AG09319 (cell line): Measurements from ENCODE around the gene CLTCL1.

Source experiments
- DNase-seq: peaks from one replicate; pipeline ENCODE4 v3.0.0-alpha.2; 2010; ENCODE audit warnings: low read depth; ENCODE audit errors: extremely low read depth
- TF ChIP-seq, protein P1 (sequence below): IDR thresholded peaks from 2 replicates; pipeline ENCODE4 v1.5.1; 2011; ENCODE audit warnings: low read depth, mild to moderate bottlenecking, inconsistent platforms, low read length, moderate library complexity

Gene CLTCL1

DNA sequence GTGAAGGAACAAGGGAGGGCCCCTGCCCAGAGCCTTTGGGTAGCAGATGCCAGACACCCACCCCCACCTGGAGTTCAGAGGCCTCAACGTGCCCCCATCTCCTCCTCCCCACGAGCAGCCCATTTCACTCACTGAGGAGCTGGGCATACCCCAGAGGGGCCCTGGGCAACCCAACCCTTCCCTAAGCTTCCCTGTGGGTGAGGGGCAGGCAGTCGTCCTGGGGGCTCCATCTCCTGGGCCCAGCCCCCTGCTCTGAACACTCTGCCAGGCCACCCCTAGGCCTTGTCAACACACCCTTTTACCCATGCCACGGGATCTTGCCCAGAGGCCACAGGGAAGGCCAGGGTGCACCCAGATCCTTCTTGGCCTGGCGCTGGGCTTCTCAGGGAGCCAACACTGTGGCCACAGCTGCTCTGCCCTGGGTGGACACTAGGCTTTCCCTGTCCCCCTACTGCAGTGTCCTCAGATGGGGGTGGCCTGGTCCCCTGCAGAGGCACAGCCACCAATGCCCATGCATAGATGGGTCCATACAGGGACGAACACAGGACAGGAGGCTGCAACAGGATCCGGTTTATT is 116.4 kb downstream of the CLTCL1 start:
- TF ChIP-seq, protein P1, sequence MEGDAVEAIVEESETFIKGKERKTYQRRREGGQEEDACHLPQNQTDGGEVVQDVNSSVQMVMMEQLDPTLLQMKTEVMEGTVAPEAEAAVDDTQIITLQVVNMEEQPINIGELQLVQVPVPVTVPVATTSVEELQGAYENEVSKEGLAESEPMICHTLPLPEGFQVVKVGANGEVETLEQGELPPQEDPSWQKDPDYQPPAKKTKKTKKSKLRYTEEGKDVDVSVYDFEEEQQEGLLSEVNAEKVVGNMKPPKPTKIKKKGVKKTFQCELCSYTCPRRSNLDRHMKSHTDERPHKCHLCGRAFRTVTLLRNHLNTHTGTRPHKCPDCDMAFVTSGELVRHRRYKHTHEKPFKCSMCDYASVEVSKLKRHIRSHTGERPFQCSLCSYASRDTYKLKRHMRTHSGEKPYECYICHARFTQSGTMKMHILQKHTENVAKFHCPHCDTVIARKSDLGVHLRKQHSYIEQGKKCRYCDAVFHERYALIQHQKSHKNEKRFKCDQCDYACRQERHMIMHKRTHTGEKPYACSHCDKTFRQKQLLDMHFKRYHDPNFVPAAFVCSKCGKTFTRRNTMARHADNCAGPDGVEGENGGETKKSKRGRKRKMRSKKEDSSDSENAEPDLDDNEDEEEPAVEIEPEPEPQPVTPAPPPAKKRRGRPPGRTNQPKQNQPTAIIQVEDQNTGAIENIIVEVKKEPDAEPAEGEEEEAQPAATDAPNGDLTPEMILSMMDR: no peak
- DNase-seq: no peak

DNA sequence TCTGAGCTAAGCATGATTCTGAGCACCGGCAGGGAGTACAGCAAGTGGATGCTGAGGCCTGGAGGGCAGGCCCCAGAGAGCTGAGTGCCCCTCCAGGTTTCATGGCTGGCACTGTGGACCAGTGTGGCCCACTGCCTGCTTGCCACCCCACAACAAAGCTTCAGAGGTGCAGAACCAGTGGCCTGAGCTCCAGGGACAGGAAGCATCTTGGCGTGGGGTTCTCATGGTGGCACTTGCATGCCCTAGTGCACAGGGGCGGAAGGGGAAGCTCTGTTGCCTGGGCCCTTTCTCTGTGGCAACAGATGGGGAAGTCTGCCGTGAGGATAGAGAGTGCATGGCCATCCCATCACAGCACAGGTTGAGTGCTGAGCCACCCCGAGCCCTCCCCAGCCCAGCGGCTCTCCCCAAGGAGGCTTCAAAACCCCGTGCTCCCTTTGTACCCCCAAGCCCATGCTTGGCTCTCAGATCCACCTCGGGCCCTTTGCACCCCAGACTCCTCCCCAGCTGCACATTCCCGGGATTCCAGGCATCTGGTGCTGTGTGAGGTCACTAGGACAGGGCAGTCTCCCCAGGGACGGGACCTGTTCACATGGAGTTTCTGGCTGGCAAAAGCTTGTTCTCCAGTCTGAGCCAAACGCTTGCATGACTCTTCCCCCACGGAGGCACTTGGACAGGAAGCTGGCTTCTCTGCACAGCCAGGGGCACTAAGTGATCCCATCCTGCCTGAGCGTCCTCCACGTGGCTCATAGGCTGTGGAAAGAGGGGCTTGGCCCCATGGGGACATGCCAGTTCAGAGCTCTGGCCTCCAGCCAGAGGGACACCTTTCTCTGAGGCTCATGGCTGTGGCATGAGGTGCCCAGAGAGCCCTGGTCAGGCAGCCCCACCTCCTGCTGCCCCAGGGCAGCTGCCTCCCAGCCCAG is 117.2 kb downstream of the CLTCL1 start:
- TF ChIP-seq, protein P1: no peak
- DNase-seq: no peak

DNA sequence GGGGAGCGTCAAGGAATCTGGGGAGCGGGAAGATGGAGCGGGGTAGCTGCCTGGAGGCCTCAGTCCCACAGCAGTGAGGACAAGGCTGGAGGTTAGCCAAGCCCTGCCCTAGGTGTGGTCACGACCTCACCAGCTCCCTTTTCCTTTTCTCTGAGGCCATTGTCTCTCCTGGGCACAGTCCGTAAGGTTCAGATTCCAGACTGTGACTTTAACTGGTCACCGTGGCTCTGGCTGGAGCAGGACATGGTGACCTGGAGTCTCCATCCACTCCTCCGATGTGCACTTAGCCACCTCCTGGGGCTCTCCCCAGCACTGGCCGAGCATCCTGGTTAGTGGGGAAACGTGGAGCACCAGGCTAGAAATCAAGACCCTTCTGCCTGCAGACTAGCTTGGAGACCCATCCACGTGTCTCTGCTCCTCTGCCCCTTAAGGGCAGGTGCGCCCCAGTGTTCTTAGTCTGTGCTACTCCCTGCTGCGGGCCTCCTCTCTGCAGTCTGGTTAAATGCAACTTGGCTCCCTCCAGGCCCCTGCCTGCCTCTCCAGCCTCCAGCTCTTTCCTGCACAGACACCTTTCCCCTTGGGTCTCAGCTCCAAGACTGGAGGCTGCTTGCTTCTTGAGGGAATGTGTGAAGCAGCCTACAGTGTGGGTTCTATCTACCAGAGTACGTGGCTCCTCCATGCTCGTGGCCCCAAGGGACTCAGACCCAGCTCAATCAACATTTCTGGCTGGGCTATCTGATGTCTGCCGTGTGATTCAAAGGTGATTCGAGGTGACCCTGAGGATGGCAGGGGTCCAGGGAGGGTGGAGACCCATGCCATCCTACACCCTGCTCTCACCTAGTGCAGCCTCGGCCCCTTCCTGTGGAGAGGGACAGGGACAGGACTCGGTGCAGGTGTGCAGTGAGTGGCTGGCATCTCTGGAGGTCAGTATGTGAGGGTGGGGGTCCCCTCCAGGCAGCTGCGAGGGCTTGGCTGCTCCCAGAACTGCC is 118.2 kb downstream of the CLTCL1 start:
- TF ChIP-seq, protein P1: no peak

DNA sequence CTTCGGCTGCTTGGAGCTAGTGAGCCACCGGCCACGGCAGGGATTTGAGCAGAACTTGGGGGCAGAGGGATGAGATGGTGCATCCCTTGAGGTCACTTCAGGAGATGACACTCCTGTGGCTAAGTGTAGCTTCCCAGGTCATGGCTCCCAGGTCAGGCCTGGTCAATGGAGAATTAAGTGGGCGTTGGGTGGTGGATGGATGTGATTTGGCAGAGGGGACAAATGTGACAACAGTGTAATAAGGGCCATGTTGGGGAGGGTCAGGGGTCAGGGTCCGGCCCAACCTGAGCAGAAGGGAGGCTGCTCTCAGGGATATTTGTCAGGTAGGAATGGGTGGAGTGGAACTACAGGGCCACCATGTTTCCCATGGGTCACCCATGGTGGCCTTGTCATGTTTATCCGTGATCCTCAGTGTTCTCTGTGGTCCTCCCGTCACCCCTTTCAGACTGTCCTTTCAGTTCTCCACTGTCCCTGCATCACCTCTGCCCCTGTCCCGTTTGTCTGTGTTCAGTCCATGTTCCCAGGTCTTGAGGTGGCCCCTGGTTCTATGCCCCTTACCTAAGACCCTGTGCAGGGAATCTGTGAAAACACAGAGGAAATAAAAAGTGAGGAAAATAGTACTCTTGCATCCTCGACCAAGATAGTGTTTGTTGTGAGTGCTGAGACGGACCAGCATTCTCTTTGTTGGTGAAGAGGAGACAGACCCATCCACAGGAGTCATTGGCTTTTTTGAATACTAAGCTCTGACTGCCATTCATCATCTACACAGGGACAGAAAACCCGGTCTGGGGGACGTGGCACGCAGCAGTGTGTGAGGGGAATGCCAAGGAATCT is 119.1 kb downstream of the CLTCL1 start:
- no peak for DNase-seq
- TF ChIP-seq, protein P1: no peak

More for the DNA sequence above, 118.2 kb downstream of the CLTCL1 start:
- DNase-seq: no peak

DNA sequence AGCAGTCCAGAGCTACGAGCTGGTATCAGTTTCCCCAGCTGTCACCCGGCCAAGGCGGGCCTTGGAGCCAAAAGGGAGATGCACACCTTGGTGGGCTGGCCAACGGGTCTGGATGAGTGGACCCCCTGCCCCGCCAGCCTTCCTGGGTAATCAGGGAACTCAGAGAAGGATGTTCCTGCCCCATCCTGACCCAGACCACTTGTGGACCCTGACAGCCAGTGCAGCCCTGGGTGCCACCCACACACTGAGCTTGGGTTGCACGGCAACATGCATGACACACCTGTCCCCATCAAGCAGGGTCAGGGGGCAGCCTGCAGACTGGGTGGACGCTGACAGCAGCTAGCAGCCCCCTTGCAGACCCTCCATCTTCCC is 121.6 kb downstream of the CLTCL1 start:
- TF ChIP-seq, protein P1: no peak
- no peak for DNase-seq

DNA sequence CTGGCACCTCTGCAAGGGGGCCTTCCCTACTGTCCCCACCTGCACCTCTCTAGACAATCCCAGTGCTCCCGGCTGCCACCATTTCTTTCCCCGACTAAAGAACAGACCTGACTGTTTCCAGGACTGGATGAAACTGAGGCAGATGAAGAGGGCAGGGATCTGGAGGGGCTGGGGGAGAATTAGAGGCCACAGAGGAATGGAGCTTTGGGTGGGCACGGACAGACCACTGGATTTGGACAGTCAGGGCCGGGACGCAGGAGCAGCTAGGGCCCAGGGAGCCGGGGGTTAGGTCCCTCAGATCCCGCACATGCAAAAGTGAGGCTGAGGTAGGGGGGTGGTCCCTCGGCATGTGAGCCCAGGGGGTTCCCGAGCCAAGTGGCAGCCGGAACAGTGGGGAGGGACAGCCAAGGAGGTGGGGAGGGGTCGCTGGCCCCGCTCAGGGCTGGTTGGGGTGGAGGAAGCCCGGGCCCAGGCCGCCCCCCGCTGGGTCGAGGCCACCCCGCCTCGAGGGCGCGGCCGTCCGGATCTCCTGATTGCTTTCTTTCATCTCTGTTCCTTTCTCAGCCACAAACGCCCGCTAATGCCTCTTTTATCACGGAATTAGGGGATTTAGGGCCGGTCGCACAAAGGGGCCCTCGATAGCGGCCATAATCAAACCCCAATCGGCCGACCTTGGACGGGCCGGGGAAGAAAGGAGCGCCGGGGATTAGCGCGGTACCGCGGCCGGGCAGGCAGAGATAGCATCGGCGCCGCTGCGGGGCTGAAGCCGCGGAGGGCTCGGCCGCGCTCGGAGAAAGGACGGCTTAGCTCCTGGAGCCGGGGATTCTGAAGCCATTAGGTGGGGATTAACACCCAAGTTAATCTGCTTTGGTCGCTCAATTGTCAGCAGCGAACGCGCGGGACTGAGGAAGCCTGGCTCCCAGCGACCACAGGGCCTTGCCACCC is 122.2 kb downstream of the CLTCL1 start:
- no peak for DNase-seq
- TF ChIP-seq, protein P1: no peak
